ENCODE results near the gene CRIP2. TPM values are rescaled to one million over a fixed set of nuclear protein-coding genes. Genes with fewer than 3 reads are reported as not detected.

CRIP2 gene
- total and polyA plus RNA-seq, 9 of the 15 experiments (the other 6 are each of a cell fraction or from before 2014, with no cell fraction given), result 0.18 to 2.0 (median 0.69) TPM; not detected in 1

- no peak overlapping the region for H3K4me3 ChIP-seq
- DNase-seq (ENCODE audit: extremely low read depth in 1 of 4, low spot score in 3 of 4) (no peak), FAIRE-seq (no peak), ATAC-seq (no peak)
- H3K4me1 ChIP-seq (replicated peaks in 1 of 2; ENCODE audit: control insufficient read depth in 2 of 2, insufficient read depth in 2 of 2, low read length in 2 of 2), result peaks cover 0 to 79% of the 10 kb centered on the region in 2 experiments; a peak in 2 of 5 replicates
- H3K27me3 ChIP-seq (ENCODE audit: control insufficient read depth in 2 of 2, insufficient read depth in 2 of 2, low read length in 2 of 2), result peaks cover 0 to 7% of the 10 kb centered on the region in 2 experiments; a peak in 1 of 5 replicates
- peak; percentile 32 for TF ChIP-seq RBM22 (IDR thresholded peaks at IDR 0.05; ENCODE audit: low read depth, low read length, poor library complexity, severe bottlenecking)
- TF ChIP-seq POLR2G (IDR thresholded peaks at IDR 0.05; ENCODE audit: low read depth, low read length), result peak; percentile 56; the same call in 1 of the 2 replicates
- no peak for TF ChIP-seq SMC3 (conservative IDR thresholded peaks at IDR 0.05; ENCODE audit: insufficient read depth, low read depth, low read length)
- no peak for TF ChIP-seq ZNF41 (CRISPR knock-in tag; conservative IDR thresholded peaks at IDR 0.05)
- in situ Hi-C loops (cut with MboI), result no loop called here
- H3K27ac ChIP-seq (ENCODE audit: extremely low read depth, low read depth, low read length), result no peak overlapping the region
- BruUV-seq (replicated peaks), result no TSS peak
- H4K20me1 ChIP-seq (replicated peaks; ENCODE audit: control insufficient read depth, insufficient read depth, low read length), result no peaks in the 10 kb centered on the region; the same call in 1 of the 2 replicates
- H3K9me3 ChIP-seq (replicated peaks; ENCODE audit: control insufficient read depth, insufficient read depth, low read depth, low read length), result no peaks in the 10 kb centered on the region
- no peaks in the 10 kb centered on the region for H3K79me2 ChIP-seq (ENCODE audit: control insufficient read depth, insufficient read depth, low read length)
- H3K9me1 ChIP-seq (ENCODE audit: control insufficient read depth, insufficient read depth, low read length), result no peaks in the 10 kb centered on the region
- no peak overlapping the region for H2AFZ ChIP-seq (ENCODE audit: low read depth, low read length)
- peaks cover 26% of the 10 kb centered on the region; the same call in 1 of the 3 replicates for H3K36me3 ChIP-seq (ENCODE audit: control insufficient read depth, insufficient read depth, low read length)
- 80% methylated on average over 4 of the region's 8 CpGs for WGBS (ENCODE audit: insufficient coverage, low coverage, missing lambda C conversion rate)
- POLR2A ChIA-PET, result interaction anchor here (1.6 to 1.9 kb wide), 2 partner anchors 9 to 15 kb away, joined by 5 to 8 read pairs; no protein-coding TSS in a partner anchor
- peak overlapping the region in 1 of 2 experiments; percentile 26; a peak in 1 of 4 replicates for H3K9ac ChIP-seq (ENCODE audit: insufficient read depth in 1 of 2, low read depth in 2 of 2, low read length in 2 of 2)
- intact Hi-C loops (cut with micrococcal nuclease), result loop anchor here (10.0 kb wide), 1 partner anchor 53 kb away; the partner anchor contains the start of gene TMEM121
- CTCF ChIA-PET (ENCODE audit: low intra/inter-chr PET ratio), result interaction anchor here (1.1 kb wide), 1 partner anchor 17 kb away, joined by 4 read pairs; no protein-coding TSS in a partner anchor
- no peak overlapping the region for H3K4me2 ChIP-seq (ENCODE audit: insufficient read depth, low read length)
Observed at GRCh38 chr14:105471823-105472485, 2.7 kb upstream of the CRIP2 start.
